Nephron progenitor cell (in vitro differentiated cells): Measurements from ENCODE around the gene EPN1.

Experiments used
- DNase-seq: peaks from one replicate; pipeline ENCODE4 v3.0.0; 2021
- H3K27ac Mint-ChIP-seq: 2 replicates; pipeline ENCODE4 v1.8.0; 2021; ENCODE audit warnings: mild to moderate bottlenecking, moderate library complexity, mixed read lengths
- H3K27me3 Mint-ChIP-seq: 2 replicates; pipeline ENCODE4 v1.8.0; 2021; ENCODE audit warnings: mild to moderate bottlenecking, low read depth, mixed read lengths; ENCODE audit not compliant: poor library complexity
- H3K36me3 Mint-ChIP-seq: 2 replicates; pipeline ENCODE4 v1.8.0; 2021; ENCODE audit warnings: low read depth, mixed read lengths
- H3K4me1 Mint-ChIP-seq: 2 replicates; pipeline ENCODE4 v1.8.0; 2021; ENCODE audit warnings: mixed read lengths
- H3K4me3 Mint-ChIP-seq: 2 replicates; pipeline ENCODE4 v1.8.0; 2021; ENCODE audit warnings: mild to moderate bottlenecking, moderate library complexity, mixed read lengths
- H3K9me3 Mint-ChIP-seq: 2 replicates; pipeline ENCODE4 v1.8.0; 2021; ENCODE audit warnings: mild to moderate bottlenecking, moderate library complexity, mixed read lengths
- CTCF ChIP-seq: fragments of 200-600 bp; sonication (generic); IDR thresholded peaks from 2 replicates; pipeline ENCODE4 v1.5.0; 2021; ENCODE audit warnings: antibody characterized with exemption

Gene EPN1

DNA sequence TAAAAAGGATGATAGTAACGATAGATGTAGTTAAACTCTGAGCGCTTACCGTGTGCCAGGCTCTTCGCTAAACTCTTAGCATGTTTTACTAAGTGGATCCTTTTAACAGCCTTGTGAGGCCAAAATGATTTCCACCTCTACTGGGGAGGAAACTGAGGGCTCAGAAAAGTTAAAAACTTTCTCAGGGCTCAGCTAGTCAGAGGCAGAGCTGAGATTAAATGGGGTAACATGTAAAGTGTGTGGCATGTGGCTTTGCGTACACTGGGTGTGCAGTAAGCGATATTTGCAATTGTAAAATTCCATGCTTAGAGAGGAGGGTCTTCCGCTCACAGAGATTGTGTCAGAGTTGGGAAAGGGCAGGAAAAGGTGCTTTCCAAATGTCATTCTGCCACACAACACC is 18.5 kb upstream of the EPN1 start:
- Mint-ChIP-seq H3K4me1 (peaks cover 38% of the 10 kb centered on the region), H3K36me3 (peaks cover 24% of the 10 kb centered on the region), H3K27ac (no peak overlapping the region), H3K4me3 (peak overlapping the region; percentile 97), H3K9me3 (no peaks in the 10 kb centered on the region), H3K27me3 (no peaks in the 10 kb centered on the region)
- no peak for TF ChIP-seq CTCF
- no peak for DNase-seq

DNA sequence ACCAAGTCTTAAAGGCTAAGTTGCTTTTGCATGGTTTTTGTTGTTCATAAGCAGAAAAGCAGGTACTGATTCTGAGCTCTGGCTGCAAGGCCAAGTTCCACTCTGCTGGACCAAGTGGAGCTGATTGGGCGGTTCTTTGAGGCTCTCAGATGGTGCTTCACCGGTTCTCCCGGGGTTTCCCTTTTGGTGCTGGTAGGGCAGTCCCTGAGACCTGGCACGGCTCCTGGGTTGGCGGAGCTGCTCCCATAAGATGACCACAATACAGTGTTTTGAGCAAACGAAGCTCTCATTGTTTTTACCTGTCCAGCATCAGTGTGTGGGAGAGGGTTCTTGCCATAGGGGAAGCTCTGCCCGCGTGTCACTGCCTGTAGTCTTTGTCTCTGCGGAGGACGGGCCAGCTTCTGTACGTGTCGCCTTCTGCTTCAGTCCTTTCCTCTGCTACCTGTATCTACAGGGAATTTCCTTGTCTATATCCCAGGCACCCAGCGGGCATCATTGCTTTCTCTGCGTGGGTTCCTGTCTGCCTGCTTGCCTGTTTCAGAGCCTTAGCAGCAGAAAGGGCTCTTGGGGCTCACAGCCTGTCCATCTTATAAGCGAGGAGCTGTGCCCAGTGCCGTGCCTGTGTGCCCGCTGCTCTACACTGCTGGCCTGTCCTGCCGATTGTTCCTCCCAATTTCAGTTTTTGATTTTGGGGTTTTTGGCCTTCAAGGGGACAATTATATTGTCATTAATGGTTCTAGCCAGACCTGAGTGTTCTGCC is 17.9 kb upstream of the EPN1 start:
- Mint-ChIP-seq H3K9me3 (no peaks in the 10 kb centered on the region), H3K27ac (peak overlapping the region; percentile 81), H3K4me1 (peaks cover 43% of the 10 kb centered on the region), H3K27me3 (no peaks in the 10 kb centered on the region), H3K4me3 (peak overlapping the region; percentile 97), H3K36me3 (peaks cover 24% of the 10 kb centered on the region)
- DNase-seq: no peak
- TF ChIP-seq CTCF: no peak

- H3K27ac Mint-ChIP-seq: peak overlapping the region; percentile 99
Measured at GRCh38 chr19:55658846-55659459, 16.1 kb upstream of the EPN1 start.

DNA sequence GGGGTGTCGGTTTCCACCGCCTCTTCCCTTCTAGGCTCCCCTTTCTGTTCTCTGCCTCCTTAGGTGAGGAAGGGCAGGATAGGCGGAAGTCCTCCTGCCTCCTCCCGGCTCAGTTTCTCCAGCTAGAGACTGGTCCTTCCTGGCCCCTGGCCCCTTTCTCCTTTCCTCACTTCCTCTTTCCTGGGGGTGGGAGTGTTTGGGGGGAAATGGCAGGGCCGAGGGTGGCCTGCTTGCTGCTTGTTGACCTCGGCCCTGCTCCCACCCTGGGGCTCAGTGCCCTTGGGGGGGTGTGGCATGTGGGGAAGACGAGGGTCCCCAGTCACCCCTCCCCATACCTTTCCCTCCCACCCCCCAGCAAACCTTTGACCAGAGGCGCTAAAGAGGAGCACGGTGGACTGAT is 15.2 kb upstream of the EPN1 start:
- H3K4me1 Mint-ChIP-seq: peaks cover 43% of the 10 kb centered on the region
- H3K4me3 Mint-ChIP-seq: peak overlapping the region; percentile 69
- peaks cover 40% of the 10 kb centered on the region for H3K36me3 Mint-ChIP-seq

More at GRCh38 chr19:55658846-55659459, 16.1 kb upstream of the EPN1 start:
- Mint-ChIP-seq H3K36me3 (peaks cover 38% of the 10 kb centered on the region), H3K27me3 (no peaks in the 10 kb centered on the region), H3K4me3 (peak overlapping the region; percentile 69), H3K4me1 (peaks cover 43% of the 10 kb centered on the region), H3K9me3 (no peaks in the 10 kb centered on the region)
- no peak for DNase-seq
- no peak for TF ChIP-seq CTCF

DNA sequence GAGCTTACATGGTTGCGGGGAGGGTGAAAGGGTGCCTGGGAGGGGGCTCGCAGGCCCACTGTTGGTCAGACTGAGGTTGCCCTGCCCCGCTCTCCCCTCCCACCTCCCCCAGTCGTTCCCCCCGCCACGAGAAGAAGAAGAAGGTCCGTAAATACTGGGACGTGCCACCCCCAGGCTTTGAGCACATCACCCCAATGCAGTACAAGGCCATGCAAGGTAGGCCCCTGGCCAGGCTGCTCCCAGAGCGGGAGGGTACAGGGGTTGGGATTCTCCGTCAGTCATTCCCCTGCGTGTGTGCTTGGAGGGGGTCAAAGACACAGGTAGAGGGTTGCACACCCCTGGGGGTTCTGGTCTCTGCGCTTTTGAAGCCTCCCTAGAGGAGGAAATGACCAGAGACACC is 14.6 kb upstream of the EPN1 start:
- H3K27me3 Mint-ChIP-seq: no peaks in the 10 kb centered on the region
- H3K9me3 Mint-ChIP-seq: no peaks in the 10 kb centered on the region
- no peak overlapping the region for H3K4me3 Mint-ChIP-seq
- H3K36me3 Mint-ChIP-seq: peaks cover 43% of the 10 kb centered on the region
- H3K27ac Mint-ChIP-seq: no peak overlapping the region
- H3K4me1 Mint-ChIP-seq: peaks cover 43% of the 10 kb centered on the region
- TF ChIP-seq CTCF: no peak
- no peak for DNase-seq

More for the DNA sequence above, 15.2 kb upstream of the EPN1 start:
- DNase-seq: no peak
- Mint-ChIP-seq H3K27me3 (no peaks in the 10 kb centered on the region), H3K9me3 (no peaks in the 10 kb centered on the region), H3K27ac (peak overlapping the region; percentile 99)
- no peak for TF ChIP-seq CTCF

GRCh38 chr19:55660991-55661390 is 14.0 kb upstream of the EPN1 start:
- peaks cover 38% of the 10 kb centered on the region for H3K4me1 Mint-ChIP-seq
- no peak for TF ChIP-seq CTCF
- DNase-seq: no peak
- H3K9me3 Mint-ChIP-seq: no peaks in the 10 kb centered on the region
- H3K4me3 Mint-ChIP-seq: no peak overlapping the region
- H3K27me3 Mint-ChIP-seq: no peaks in the 10 kb centered on the region
- H3K36me3 Mint-ChIP-seq: peaks cover 48% of the 10 kb centered on the region
- peak overlapping the region; percentile 68 for H3K27ac Mint-ChIP-seq
